ENCODE data around the gene AKT2. TPM values are rescaled to one million over a fixed set of nuclear protein-coding genes. Genes with fewer than 3 reads are reported as not detected.
A peak's percentile ranks its signal among the peaks of the same experiment; 100 is the strongest.

AKT2 gene
- total RNA-seq, 1 experiment from 2014 or later: 108 TPM

DNA sequence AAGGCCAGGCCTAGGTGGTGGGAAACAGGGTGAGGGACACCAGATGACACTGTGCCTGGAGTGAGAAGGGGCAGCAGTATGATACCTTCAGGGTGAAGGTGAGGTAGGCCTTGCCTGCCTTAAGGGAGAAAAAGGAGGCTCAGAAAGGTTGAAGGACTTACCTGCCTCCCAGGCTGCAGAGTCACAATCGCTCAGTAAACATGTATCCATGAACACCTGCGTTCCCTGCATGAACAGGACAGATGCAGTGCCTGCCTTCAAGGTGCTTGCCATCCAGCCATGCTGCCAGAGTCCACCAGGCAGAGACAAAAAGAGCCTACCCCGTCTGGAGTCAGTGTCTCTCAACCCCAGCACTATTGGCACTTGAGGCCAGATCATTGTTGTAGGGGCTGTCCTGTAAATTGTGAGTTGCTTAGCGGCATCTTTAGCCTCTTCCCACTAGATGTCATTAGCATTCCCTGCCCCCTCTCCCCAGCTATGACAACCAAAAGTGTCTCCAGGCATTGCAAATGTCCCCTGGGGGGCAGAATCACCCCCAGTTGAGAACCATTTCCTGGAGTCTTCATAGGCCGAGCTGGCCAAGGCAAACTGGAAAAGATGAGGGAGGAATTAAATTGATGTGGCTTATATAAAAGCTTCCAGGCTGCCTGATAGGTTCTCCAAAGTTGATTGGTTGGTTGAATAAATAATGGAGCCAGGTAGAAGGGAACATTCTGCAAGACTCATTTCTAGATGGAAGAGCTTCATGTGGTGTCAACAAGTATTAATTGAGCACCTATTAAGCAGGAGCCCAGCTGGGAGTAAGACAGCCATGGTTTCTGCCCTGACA, 92.2 kb downstream of the AKT2 start:
- Mint-ChIP-seq H3K4me3 (ENCODE audit: unreplicated experiment) (peak overlapping the region; percentile 58), H3K27ac (ENCODE audit: low read depth, unreplicated experiment) (no peak overlapping the region), H3K9me3 (ENCODE audit: unreplicated experiment) (no peaks in the 10 kb centered on the region), H3K36me3 (ENCODE audit: insufficient read depth, unreplicated experiment) (no peaks in the 10 kb centered on the region), H3K4me1 (ENCODE audit: insufficient read depth, unreplicated experiment) (peaks cover 7% of the 10 kb centered on the region), H3K27me3 (ENCODE audit: insufficient read depth, unreplicated experiment) (no peaks in the 10 kb centered on the region)
- ChIA-PET POLR2A (interaction anchor here (0.6 kb wide), 1 partner anchor 526 kb away, joined by 3 read pairs; no protein-coding TSS in a partner anchor), CTCF (interaction anchor here (0.6 to 1.4 kb wide), 4 partner anchors 22 to 84 kb away, joined by 3 to 5 read pairs (median 4); no protein-coding TSS in a partner anchor)
- TF ChIP-seq, protein P1, sequence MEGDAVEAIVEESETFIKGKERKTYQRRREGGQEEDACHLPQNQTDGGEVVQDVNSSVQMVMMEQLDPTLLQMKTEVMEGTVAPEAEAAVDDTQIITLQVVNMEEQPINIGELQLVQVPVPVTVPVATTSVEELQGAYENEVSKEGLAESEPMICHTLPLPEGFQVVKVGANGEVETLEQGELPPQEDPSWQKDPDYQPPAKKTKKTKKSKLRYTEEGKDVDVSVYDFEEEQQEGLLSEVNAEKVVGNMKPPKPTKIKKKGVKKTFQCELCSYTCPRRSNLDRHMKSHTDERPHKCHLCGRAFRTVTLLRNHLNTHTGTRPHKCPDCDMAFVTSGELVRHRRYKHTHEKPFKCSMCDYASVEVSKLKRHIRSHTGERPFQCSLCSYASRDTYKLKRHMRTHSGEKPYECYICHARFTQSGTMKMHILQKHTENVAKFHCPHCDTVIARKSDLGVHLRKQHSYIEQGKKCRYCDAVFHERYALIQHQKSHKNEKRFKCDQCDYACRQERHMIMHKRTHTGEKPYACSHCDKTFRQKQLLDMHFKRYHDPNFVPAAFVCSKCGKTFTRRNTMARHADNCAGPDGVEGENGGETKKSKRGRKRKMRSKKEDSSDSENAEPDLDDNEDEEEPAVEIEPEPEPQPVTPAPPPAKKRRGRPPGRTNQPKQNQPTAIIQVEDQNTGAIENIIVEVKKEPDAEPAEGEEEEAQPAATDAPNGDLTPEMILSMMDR (IDR thresholded peaks at IDR 0.05; ENCODE audit: unreplicated experiment): no peak
- intact Hi-C loops (cut with micrococcal nuclease): no loop called here
- no peak for DNase-seq (ENCODE audit: unreplicated experiment)
- TSS peak; percentile 20 for BruUV-seq (replicated peaks)

DNA sequence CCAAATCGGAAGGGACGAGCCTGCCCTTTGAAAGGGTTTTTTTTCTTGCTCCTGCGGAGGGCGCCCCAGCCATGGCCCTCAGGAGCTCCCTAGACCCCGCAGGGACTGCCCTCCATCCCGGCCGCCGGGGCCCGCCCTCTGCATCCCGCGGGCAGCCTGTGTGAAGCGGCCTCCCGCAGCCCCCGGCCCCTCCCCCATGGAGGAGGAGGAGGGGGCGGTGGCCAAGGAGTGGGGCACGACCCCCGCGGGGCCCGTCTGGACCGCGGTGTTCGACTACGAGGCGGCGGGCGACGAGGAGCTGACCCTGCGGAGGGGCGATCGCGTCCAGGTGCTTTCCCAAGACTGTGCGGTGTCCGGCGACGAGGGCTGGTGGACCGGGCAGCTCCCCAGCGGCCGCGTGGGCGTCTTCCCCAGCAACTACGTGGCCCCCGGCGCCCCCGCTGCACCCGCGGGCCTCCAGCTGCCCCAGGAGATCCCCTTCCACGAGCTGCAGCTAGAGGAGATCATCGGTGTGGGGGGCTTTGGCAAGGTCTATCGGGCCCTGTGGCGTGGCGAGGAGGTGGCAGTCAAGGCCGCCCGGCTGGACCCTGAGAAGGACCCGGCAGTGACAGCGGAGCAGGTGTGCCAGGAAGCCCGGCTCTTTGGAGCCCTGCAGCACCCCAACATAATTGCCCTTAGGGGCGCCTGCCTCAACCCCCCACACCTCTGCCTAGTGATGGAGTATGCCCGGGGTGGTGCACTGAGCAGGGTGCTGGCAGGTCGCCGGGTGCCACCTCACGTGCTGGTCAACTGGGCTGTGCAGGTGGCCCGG, 93.1 kb downstream of the AKT2 start:
- ChIA-PET CTCF (interaction anchor here (0.5 to 0.7 kb wide), 4 partner anchors 47 to 850 kb away, joined by 3 to 4 read pairs (median 4); partner anchors contain the start of gene SAMD4B), POLR2A (interaction anchor here (0.6 to 1.5 kb wide), 5 partner anchors 14 to 195 kb away, joined by 3 to 5 read pairs (median 3); partner anchors contain the start of gene ZNF546)
- Mint-ChIP-seq H3K4me1 (ENCODE audit: insufficient read depth, unreplicated experiment) (peaks cover 7% of the 10 kb centered on the region), H3K4me3 (ENCODE audit: unreplicated experiment) (peak overlapping the region; percentile 58), H3K27me3 (ENCODE audit: insufficient read depth, unreplicated experiment) (no peaks in the 10 kb centered on the region), H3K36me3 (ENCODE audit: insufficient read depth, unreplicated experiment) (no peaks in the 10 kb centered on the region), H3K9me3 (ENCODE audit: unreplicated experiment) (no peaks in the 10 kb centered on the region), H3K27ac (ENCODE audit: low read depth, unreplicated experiment) (no peak overlapping the region)
- TF ChIP-seq, protein P1 (IDR thresholded peaks at IDR 0.05; ENCODE audit: unreplicated experiment): no peak
- BruUV-seq (replicated peaks): no TSS peak
- DNase-seq (ENCODE audit: unreplicated experiment): peak; percentile 23
- intact Hi-C loops (cut with micrococcal nuclease): no loop called here

DNA sequence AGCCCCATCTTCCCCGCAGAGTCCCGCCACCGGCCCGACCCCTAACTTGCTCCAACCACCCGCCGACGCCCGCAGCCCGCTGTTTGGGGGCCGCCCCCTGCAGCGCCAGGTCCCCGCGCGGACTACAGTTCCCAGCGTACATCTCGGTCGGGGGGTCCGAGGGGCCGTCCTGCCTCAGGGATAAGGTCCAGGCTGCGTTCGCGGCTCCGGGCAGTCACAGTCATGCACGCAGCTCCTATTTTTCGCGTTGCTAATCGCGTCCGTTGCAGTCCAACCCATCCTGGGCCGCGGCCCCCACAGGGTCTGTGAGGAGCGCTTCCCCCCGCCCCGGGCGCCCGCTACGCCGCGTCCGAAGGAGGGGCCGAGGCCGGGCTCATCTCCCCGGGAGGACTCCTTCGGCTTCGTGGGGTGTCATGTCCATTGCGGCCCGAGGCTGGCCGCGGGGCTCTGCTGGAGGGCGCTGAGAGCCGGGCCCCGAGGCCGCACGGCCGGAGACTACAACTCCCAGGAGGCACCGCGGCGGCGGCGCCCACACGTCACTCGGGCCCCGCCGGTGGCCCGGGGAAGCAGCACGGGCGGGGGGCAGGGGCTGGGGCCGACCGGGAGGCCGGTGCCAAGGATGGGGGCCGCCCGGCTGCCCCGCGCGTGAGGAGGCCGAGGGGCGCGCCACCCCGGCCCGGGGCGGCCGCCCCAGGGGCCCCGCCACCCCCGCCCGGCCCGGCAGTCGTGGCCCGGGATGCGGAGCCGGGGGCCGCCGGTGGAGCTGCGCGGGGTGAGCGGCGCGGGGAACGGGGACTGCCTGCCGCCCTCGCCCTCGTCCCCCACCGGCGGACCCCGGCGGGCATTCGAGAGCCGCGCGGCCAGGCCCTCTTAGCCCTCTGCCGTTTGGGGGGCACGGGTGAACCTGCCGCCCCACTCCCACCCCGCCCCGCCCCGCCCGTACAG, 94.0 kb downstream of the AKT2 start, which contains the start of gene MAP3K10:
TSS of gene MAP3K10 (plus strand) at position 536 of the 945 bp plus-strand sequence. CDS start 606 bp downstream, outside the sequence.
- intact Hi-C loops (cut with micrococcal nuclease): no loop called here
- POLR2A ChIA-PET: interaction anchor here (0.5 to 1.5 kb wide), 12 partner anchors 13 to 411 kb away, joined by 3 to 9 read pairs (median 3); partner anchors contain the start of genes C19orf47, PLD3 and ZNF546
- CTCF ChIA-PET: interaction anchor here (0.6 to 1.6 kb wide), 3 partner anchors 30 to 587 kb away, joined by 3 to 6 read pairs (median 4); no protein-coding TSS in a partner anchor

More for the DNA sequence above, 94.0 kb downstream of the AKT2 start, which contains the start of gene MAP3K10:
- peak within 1 kb of the TSS; percentile 80 for H3K4me3 Mint-ChIP-seq (ENCODE audit: unreplicated experiment)
- no peaks in the 10 kb centered on the region for H3K9me3 Mint-ChIP-seq (ENCODE audit: unreplicated experiment)
- TF ChIP-seq, protein P1 (IDR thresholded peaks at IDR 0.05; ENCODE audit: unreplicated experiment): no peak
- BruUV-seq (replicated peaks): no TSS peak
- peak within 1 kb of the TSS; percentile 87 for H3K27ac Mint-ChIP-seq (ENCODE audit: low read depth, unreplicated experiment)
- no peaks in the 10 kb centered on the region for H3K36me3 Mint-ChIP-seq (ENCODE audit: insufficient read depth, unreplicated experiment)
- peaks cover 7% of the 10 kb centered on the region for H3K4me1 Mint-ChIP-seq (ENCODE audit: insufficient read depth, unreplicated experiment)
- H3K27me3 Mint-ChIP-seq (ENCODE audit: insufficient read depth, unreplicated experiment): no peaks in the 10 kb centered on the region
- peak; percentile 64 for DNase-seq (ENCODE audit: unreplicated experiment)

Measured in MCF 10A (cell line).